ENCODE measurements around the gene SEMA3A. TPM values are rescaled to one million over a fixed set of nuclear protein-coding genes. Genes with fewer than 3 reads are reported as not detected.
"Not testable (repeated sequence)": the region's sequence is repeated elsewhere in the genome, so short reads cannot be mapped to it uniquely, and the experiment has no call there.

Gene SEMA3A
- 1 to 10 TPM in 1 of 4 donors, under 1 TPM in 3; 0.15 to 4.6 (median 0.69) TPM for total RNA-seq

- intact Hi-C loops (cut with DNase I): no loop called here
- Histone ChIP-seq H3K4me3 (peak within 1 kb of the TSS; percentile 21 to 65 (median 44)), H3K9me3 (no peaks in the 10 kb centered on the region), H3K36me3 (no peaks in the 10 kb centered on the region), H3K4me1 (peaks cover 0 to 27% (median 0%) of the 10 kb centered on the region in 3 donors), H3K27me3 (no peaks in the 10 kb centered on the region), H3K27ac (peak within 1 kb of the TSS; percentile 16 to 79 (median 72))
- WGBS, 2 donors: 1% methylated on average over 15 of the region's 15 CpGs
- no peak for DNase-seq
- peak in 1 of 6 experiments; percentile 8 for TF ChIP-seq CTCF (IDR thresholded peaks at IDR 0.05)
- TF ChIP-seq POLR2A (IDR thresholded peaks at IDR 0.05): no peak
Observed at GRCh38 chr7:84194484-84195271, at the start of gene SEMA3A. Gene SEMA3A, minus strand, starts transcription at chr7:84194789. Its CDS starts 203 bp downstream, at chr7:84194586.

- H3K9me3 ChIP-seq; H3K27me3 ChIP-seq; H3K4me3 ChIP-seq; H3K4me1 ChIP-seq; DNase-seq; H3K36me3 ChIP-seq; intact Hi-C loops (cut with DNase I); H3K27ac ChIP-seq: not testable (repeated sequence)
- 67 to 85% methylated on average over 6 of the region's 6 CpGs for WGBS, 2 donors
Observed at GRCh38 chr7:84243037-84243436, 48.4 kb upstream of the SEMA3A start.

- Histone ChIP-seq H3K27ac (no peak overlapping the region), H3K36me3 (no peaks in the 10 kb centered on the region), H3K9me3 (no peaks in the 10 kb centered on the region), H3K4me3 (no peak overlapping the region), H3K27me3 (no peaks in the 10 kb centered on the region), H3K4me1 (no peaks in the 10 kb centered on the region)
- intact Hi-C loops (cut with DNase I): no loop called here
- no peak for TF ChIP-seq POLR2A (IDR thresholded peaks at IDR 0.05)
- no peak for TF ChIP-seq CTCF (IDR thresholded peaks at IDR 0.05)
- WGBS, 2 donors: 68 to 82% methylated on average over 6 of the region's 6 CpGs
- no peak for DNase-seq
Observed at GRCh38 chr7:84238596-84238995, 44.0 kb upstream of the SEMA3A start.

GRCh38 chr7:84237533-84238173, 43.1 kb upstream of the SEMA3A start:
- TF ChIP-seq POLR2A (IDR thresholded peaks at IDR 0.05) (no peak), CTCF (IDR thresholded peaks at IDR 0.05) (no peak)
- intact Hi-C loops (cut with DNase I): no loop called here
- Histone ChIP-seq H3K4me3 (no peak overlapping the region), H3K9me3 (no peaks in the 10 kb centered on the region), H3K27ac (peak overlapping the region in 2 of 4 donors; percentile 27), H3K4me1 (no peaks in the 10 kb centered on the region), H3K27me3 (no peaks in the 10 kb centered on the region), H3K36me3 (no peaks in the 10 kb centered on the region)
- WGBS, 2 donors: 33 to 41% methylated on average over 1 of the region's 1 CpG
- no peak for DNase-seq

GRCh38 chr7:84236398-84236797, 41.8 kb upstream of the SEMA3A start:
- no peak for TF ChIP-seq CTCF (IDR thresholded peaks at IDR 0.05)
- TF ChIP-seq POLR2A (IDR thresholded peaks at IDR 0.05): no peak
- Histone ChIP-seq H3K4me3 (no peak overlapping the region), H3K27ac (no peak overlapping the region), H3K4me1 (no peaks in the 10 kb centered on the region), H3K27me3 (no peaks in the 10 kb centered on the region), H3K36me3 (no peaks in the 10 kb centered on the region), H3K9me3 (no peaks in the 10 kb centered on the region)
- WGBS, 2 donors: 62% methylated on average over 3 of the region's 3 CpGs
- intact Hi-C loops (cut with DNase I): no loop called here
- DNase-seq: no peak

All from esophagus squamous epithelium (tissue), 5 donors.